RWPE1 (cell line): ENCODE data around the gene BLOC1S1.

Experiments used
- CTCF ChIA-PET: fragments of 350-600 bp; sonication (Branson Sonifier 250); formaldehyde crosslinking; extraction: SDS; loops from one replicate; lab custom pipeline; 2021; lab: Yijun Ruan, JAX
- POLR2A ChIA-PET: fragments of 400-600 bp; formaldehyde crosslinking; extraction: SDS; loops from one replicate; lab custom pipeline; 2020; ENCODE audit warnings: antibody characterized with exemption; ENCODE audit not compliant: low non-redundant PET; lab: Yijun Ruan, JAX
- DNase-seq: peaks from one replicate; pipeline ENCODE4 v3.0.0; 2012; ENCODE audit warnings: low spot score
- H3K27ac ChIP-seq: fragments of 450-650 bp; 2 replicates; pipeline ENCODE4 v1.5.1; 2017
- TF ChIP-seq, protein P1 (sequence below): fragments of 450-650 bp; conservative IDR thresholded peaks from 2 replicates; pipeline ENCODE4 v1.5.1; 2017; ENCODE audit warnings: low read depth, mild to moderate bottlenecking

Gene BLOC1S1

GRCh38 chr12:55733858-55734257, 18.0 kb downstream of the BLOC1S1 start:
- ChIA-PET POLR2A (no interaction called here), CTCF (interaction anchor here (0.7 kb wide), 1 partner anchor 350 kb away, joined by 5 read pairs; no protein-coding TSS in a partner anchor)
- TF ChIP-seq, protein P1, sequence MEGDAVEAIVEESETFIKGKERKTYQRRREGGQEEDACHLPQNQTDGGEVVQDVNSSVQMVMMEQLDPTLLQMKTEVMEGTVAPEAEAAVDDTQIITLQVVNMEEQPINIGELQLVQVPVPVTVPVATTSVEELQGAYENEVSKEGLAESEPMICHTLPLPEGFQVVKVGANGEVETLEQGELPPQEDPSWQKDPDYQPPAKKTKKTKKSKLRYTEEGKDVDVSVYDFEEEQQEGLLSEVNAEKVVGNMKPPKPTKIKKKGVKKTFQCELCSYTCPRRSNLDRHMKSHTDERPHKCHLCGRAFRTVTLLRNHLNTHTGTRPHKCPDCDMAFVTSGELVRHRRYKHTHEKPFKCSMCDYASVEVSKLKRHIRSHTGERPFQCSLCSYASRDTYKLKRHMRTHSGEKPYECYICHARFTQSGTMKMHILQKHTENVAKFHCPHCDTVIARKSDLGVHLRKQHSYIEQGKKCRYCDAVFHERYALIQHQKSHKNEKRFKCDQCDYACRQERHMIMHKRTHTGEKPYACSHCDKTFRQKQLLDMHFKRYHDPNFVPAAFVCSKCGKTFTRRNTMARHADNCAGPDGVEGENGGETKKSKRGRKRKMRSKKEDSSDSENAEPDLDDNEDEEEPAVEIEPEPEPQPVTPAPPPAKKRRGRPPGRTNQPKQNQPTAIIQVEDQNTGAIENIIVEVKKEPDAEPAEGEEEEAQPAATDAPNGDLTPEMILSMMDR = no peak
- H3K27ac ChIP-seq = peak overlapping the region; percentile 19
- no peak for DNase-seq

DNA sequence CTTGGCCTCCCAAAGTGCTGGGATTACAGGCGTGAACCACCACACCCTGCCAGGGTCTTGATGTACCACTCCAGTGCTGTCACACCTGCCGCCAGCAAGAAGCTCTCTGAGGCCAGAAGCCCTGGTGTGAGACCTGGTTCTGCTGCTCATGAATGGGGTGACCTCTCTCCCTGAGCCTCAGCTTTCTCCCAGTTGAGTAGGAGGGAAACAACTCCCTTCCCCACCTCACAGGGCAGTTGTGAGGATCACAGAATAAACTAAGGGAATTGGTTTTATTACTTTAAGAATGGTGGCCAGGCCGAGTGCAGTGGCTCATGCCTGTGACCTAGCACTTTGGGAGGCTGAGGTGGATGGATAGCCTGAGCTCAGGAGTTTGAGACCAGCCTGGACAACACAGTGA, 18.7 kb downstream of the BLOC1S1 start:
- DNase-seq = no peak
- POLR2A ChIA-PET = no interaction called here
- CTCF ChIA-PET = interaction anchor here (0.6 kb wide), 1 partner anchor 371 kb away, joined by 4 read pairs; no protein-coding TSS in a partner anchor
- H3K27ac ChIP-seq = peak overlapping the region; percentile 19
- TF ChIP-seq, protein P1 = no peak

- TF ChIP-seq, protein P1 = no peak
- CTCF ChIA-PET = no interaction called here
- H3K27ac ChIP-seq = no peak overlapping the region
- DNase-seq = no peak
- POLR2A ChIA-PET = no interaction called here
Measured at GRCh38 chr12:55736076-55736475, 20.2 kb downstream of the BLOC1S1 start.

- peak overlapping the region; percentile 81 for H3K27ac ChIP-seq
- POLR2A ChIA-PET = no interaction called here
- peak; percentile 22 for DNase-seq
- CTCF ChIA-PET = interaction anchor here (0.6 to 2.1 kb wide), 4 partner anchors 12 to 453 kb away, joined by 3 to 11 read pairs (median 4); no protein-coding TSS in a partner anchor
- TF ChIP-seq, protein P1 = no peak; the same call in none of the 2 replicates
Measured at GRCh38 chr12:55736780-55737580, 21.1 kb downstream of the BLOC1S1 start.

DNA sequence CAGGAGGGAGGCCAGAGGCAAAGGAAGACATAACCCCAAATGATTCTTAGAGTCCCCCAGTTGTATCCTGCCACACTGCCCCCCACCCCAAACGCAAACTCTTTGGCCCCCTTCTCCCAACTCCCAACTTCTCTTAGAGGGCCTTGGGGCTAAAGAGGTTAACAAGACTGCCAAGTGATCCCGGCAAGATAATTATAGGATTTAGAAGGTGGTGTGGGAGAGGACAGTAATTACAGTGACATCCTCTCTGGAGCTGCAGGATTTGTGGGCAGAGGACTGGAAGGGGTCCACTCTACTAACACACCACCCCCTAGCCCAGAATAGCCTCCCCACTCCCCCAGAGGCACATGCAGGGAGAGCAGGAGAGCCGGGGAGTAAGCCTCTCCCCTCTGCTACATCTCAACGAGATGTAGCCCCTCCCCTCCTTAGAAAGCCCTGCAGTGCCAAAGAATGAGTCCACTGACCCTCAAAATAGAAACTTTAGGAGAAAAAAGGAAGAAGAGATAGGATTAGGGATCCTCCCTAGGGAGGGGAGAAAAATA, 21.8 kb downstream of the BLOC1S1 start:
- H3K27ac ChIP-seq = peak overlapping the region; percentile 81
- TF ChIP-seq, protein P1 = no peak
- CTCF ChIA-PET = interaction anchor here (0.6 to 2.1 kb wide), 8 partner anchors 13 to 452 kb away, joined by 3 to 11 read pairs (median 4); a partner anchor contains a TSS
- DNase-seq = no peak
- POLR2A ChIA-PET = interaction anchor here (0.5 kb wide), 1 partner anchor 147 kb away, joined by 3 read pairs; no protein-coding TSS in a partner anchor

DNA sequence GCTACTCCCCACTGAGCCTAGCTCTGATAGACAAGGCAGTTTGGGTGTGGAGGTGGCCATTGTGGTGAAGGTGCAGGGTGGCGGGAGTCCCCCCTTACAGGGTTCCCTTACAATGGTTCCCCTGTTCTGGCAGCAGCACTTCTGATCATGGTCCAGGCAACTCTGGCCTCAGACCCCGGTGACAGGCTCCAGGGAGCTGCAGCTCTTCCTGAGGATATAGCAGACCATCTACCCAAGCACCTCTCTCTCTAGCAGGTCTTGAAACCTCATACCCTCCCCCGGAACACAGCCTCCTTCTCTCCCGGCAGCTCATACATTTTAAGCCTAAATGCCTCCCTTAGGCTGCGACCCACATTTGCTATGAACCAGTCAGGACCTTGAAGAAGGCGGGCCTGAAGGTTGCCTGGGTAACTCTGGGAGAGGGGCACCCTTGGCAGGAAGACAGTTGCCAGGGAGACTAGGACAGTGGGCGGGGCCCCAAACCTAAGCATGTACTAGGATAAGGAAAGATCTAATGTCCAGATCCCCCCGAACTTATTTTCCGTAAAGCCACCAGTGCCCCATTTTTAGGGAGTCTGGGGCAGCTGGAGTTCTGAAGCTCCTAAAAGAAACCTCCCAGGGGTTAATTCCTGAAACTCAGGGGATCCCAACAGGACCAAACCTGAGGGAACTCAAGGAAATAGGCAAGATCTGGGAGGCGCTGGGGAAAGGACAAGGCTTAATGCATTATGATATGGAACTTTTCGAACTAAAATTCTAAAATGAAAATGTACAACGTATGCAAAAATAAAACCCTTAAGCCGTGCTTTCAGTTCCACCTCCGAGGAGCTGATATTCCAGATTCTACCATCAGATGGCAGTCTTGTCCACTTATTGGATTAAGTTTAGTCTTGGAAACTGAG, 22.5 kb downstream of the BLOC1S1 start:
- TF ChIP-seq, protein P1 = peak; percentile 79
- CTCF ChIA-PET = interaction anchor here (0.6 to 2.1 kb wide), 18 partner anchors 9 to 509 kb away, joined by 3 to 11 read pairs (median 4); partner anchors contain the start of genes BLOC1S1 and SARNP
- POLR2A ChIA-PET = interaction anchor here (0.5 kb wide), 1 partner anchor 147 kb away, joined by 3 read pairs; no protein-coding TSS in a partner anchor
- peak overlapping the region; percentile 81 for H3K27ac ChIP-seq
- DNase-seq = peak; percentile 59
